Keratinocyte (primary cell): Measurements from ENCODE around the gene MLLT10.

ENCODE experiments used
- EZH2 ChIP-seq: IDR thresholded peaks from one replicate; pipeline ENCODE4 v1.6.1; 2012; ENCODE audit warnings: inconsistent platforms, mild to moderate bottlenecking, low read length, moderate library complexity
- TF ChIP-seq, protein P1 (sequence below), 3 experiments: IDR thresholded peaks in 1 of 3; conservative IDR thresholded peaks in 1 of 3; optimal IDR thresholded peaks in 1 of 3; 2 replicates in 2 of 3; 3 replicates in 1 of 3; pipeline versions ENCODE3 to v1.5.1; 2011; ENCODE audit warnings: low read length in 3 of 3, mild to moderate bottlenecking in 3 of 3, moderate library complexity in 2 of 3, control low read depth in 1 of 3, inconsistent platforms in 1 of 3; ENCODE audit not compliant: insufficient read depth in 2 of 3; ENCODE audit errors: extremely low read depth in 1 of 3

DNA sequence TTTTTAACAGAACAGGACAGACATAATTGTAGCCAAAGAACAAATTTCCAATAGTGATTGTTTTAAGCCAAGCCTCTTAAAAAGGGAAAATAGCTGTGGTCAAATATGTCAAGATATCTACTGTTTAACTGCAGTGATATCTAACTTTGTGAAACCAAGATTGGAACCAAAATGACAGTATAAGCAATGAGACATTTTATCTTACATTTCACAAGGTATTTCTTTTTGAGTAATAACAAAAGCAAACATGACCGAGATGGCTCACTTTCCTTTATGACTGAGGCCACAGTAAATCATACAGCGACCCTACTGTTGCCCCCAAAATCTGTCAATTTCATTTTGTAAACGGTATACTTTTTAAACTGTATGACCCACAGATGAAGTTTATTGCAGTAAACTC lies 215.8 kb downstream of the MLLT10 start:
- TF ChIP-seq, protein P1, sequence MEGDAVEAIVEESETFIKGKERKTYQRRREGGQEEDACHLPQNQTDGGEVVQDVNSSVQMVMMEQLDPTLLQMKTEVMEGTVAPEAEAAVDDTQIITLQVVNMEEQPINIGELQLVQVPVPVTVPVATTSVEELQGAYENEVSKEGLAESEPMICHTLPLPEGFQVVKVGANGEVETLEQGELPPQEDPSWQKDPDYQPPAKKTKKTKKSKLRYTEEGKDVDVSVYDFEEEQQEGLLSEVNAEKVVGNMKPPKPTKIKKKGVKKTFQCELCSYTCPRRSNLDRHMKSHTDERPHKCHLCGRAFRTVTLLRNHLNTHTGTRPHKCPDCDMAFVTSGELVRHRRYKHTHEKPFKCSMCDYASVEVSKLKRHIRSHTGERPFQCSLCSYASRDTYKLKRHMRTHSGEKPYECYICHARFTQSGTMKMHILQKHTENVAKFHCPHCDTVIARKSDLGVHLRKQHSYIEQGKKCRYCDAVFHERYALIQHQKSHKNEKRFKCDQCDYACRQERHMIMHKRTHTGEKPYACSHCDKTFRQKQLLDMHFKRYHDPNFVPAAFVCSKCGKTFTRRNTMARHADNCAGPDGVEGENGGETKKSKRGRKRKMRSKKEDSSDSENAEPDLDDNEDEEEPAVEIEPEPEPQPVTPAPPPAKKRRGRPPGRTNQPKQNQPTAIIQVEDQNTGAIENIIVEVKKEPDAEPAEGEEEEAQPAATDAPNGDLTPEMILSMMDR (optimal IDR thresholded peaks at IDR 0.05 in 1 of 3, IDR thresholded peaks at IDR 0.05 in 1 of 3, conservative IDR thresholded peaks at IDR 0.05 in 1 of 3; ENCODE audit: extremely low read depth in 1 of 3, insufficient read depth in 2 of 3, low read length in 3 of 3): no peak
- TF ChIP-seq EZH2: no peak
